Measurements from ENCODE around the gene GM2A.

The GM2A gene

GRCh38 chr5:151218177-151218576 is 34.8 kb upstream of the GM2A start:
- Histone ChIP-seq H3K9me3 (ENCODE audit: control insufficient read depth, insufficient read depth, low read length) (no peaks in the 10 kb centered on the region), H3K4me2 (ENCODE audit: low read length) (peak overlapping the region; percentile 95), H3K79me2 (ENCODE audit: control insufficient read depth, low read length) (peaks cover 91% of the 10 kb centered on the region), H3K36me3 (ENCODE audit: control insufficient read depth, low read length) (peaks cover 94% of the 10 kb centered on the region), H4K20me1 (ENCODE audit: control insufficient read depth, insufficient read depth, low read depth, low read length) (no peaks in the 10 kb centered on the region; the same call in 1 of the 2 replicates), H3F3A (ENCODE audit: control insufficient read depth, insufficient read depth) (peaks cover 54% of the 10 kb centered on the region), H3K9me2 (replicated peaks; ENCODE audit: control insufficient read depth, low read length) (no peaks in the 10 kb centered on the region), H3K4me1 (ENCODE audit: control insufficient read depth, low read length) (peaks cover 87% of the 10 kb centered on the region), H3K4me3 (ENCODE audit: low read length) (peak overlapping the region; percentile 95), H3K27ac (ENCODE audit: low read depth, low read length) (peak overlapping the region; percentile 98), H3K27me3 (ENCODE audit: control insufficient read depth, low read length) (no peaks in the 10 kb centered on the region)
- TF ChIP-seq CTCF (IDR thresholded peaks at IDR 0.05; ENCODE audit: low read depth, low read length, poor library complexity, severe bottlenecking) (no peak), EZH2phosphoT487 (IDR thresholded peaks at IDR 0.05; ENCODE audit: borderline replicate concordance, low read length) (no peak)

- peak overlapping the region; percentile 98 for H3K27ac ChIP-seq (ENCODE audit: low read depth, low read length)
- TF ChIP-seq CTCF (IDR thresholded peaks at IDR 0.05; ENCODE audit: low read depth, low read length, poor library complexity, severe bottlenecking) (no peak), EZH2phosphoT487 (IDR thresholded peaks at IDR 0.05; ENCODE audit: borderline replicate concordance, low read length) (no peak)
- peak overlapping the region; percentile 95 for H3K4me2 ChIP-seq (ENCODE audit: low read length)
- peak overlapping the region; percentile 95 for H3K4me3 ChIP-seq (ENCODE audit: low read length)
- no peaks in the 10 kb centered on the region for H3K27me3 ChIP-seq (ENCODE audit: control insufficient read depth, low read length)
- peaks cover 85% of the 10 kb centered on the region for H3K4me1 ChIP-seq (ENCODE audit: control insufficient read depth, low read length)
- H4K20me1 ChIP-seq (ENCODE audit: control insufficient read depth, insufficient read depth, low read depth, low read length), result no peaks in the 10 kb centered on the region; the same call in 1 of the 2 replicates
- H3F3A ChIP-seq (ENCODE audit: control insufficient read depth, insufficient read depth), result peaks cover 53% of the 10 kb centered on the region
- H3K36me3 ChIP-seq (ENCODE audit: control insufficient read depth, low read length), result peaks cover 93% of the 10 kb centered on the region
- H3K9me2 ChIP-seq (replicated peaks; ENCODE audit: control insufficient read depth, low read length), result no peaks in the 10 kb centered on the region
- peaks cover 91% of the 10 kb centered on the region for H3K79me2 ChIP-seq (ENCODE audit: control insufficient read depth, low read length)
- no peaks in the 10 kb centered on the region for H3K9me3 ChIP-seq (ENCODE audit: control insufficient read depth, insufficient read depth, low read length)
Observed at GRCh38 chr5:151219138-151219537, 33.8 kb upstream of the GM2A start.

GRCh38 chr5:151219789-151220188 is 33.2 kb upstream of the GM2A start:
- H3K79me2 ChIP-seq (ENCODE audit: control insufficient read depth, low read length), result peaks cover 91% of the 10 kb centered on the region
- H3K36me3 ChIP-seq (ENCODE audit: control insufficient read depth, low read length), result peaks cover 90% of the 10 kb centered on the region
- H3K4me2 ChIP-seq (ENCODE audit: low read length), result peak overlapping the region; percentile 95

More at GRCh38 chr5:151219789-151220188, 33.2 kb upstream of the GM2A start:
- Histone ChIP-seq H3F3A (ENCODE audit: control insufficient read depth, insufficient read depth) (peaks cover 51% of the 10 kb centered on the region), H3K27ac (ENCODE audit: low read depth, low read length) (peak overlapping the region; percentile 98), H3K27me3 (ENCODE audit: control insufficient read depth, low read length) (no peaks in the 10 kb centered on the region), H3K9me2 (replicated peaks; ENCODE audit: control insufficient read depth, low read length) (no peaks in the 10 kb centered on the region), H4K20me1 (ENCODE audit: control insufficient read depth, insufficient read depth, low read depth, low read length) (no peaks in the 10 kb centered on the region; the same call in 1 of the 2 replicates), H3K9me3 (ENCODE audit: control insufficient read depth, insufficient read depth, low read length) (no peaks in the 10 kb centered on the region), H3K4me1 (ENCODE audit: control insufficient read depth, low read length) (peaks cover 88% of the 10 kb centered on the region), H3K4me3 (ENCODE audit: low read length) (peak overlapping the region; percentile 95)
- TF ChIP-seq EZH2phosphoT487 (IDR thresholded peaks at IDR 0.05; ENCODE audit: borderline replicate concordance, low read length) (no peak), CTCF (IDR thresholded peaks at IDR 0.05; ENCODE audit: low read depth, low read length, poor library complexity, severe bottlenecking) (peak; percentile 63)

All from DOHH2 (cell line).